HG03095 (cell line): ENCODE measurements around the gene OLFML2B.

Experiments used
- ATAC-seq: cut with Tn5 transposase; IDR thresholded peaks from one replicate; pipeline ENCODE4 v1.9.1; 2021; ENCODE audit warnings: moderate library complexity; ENCODE audit not compliant: unreplicated experiment

OLFML2B gene

DNA sequence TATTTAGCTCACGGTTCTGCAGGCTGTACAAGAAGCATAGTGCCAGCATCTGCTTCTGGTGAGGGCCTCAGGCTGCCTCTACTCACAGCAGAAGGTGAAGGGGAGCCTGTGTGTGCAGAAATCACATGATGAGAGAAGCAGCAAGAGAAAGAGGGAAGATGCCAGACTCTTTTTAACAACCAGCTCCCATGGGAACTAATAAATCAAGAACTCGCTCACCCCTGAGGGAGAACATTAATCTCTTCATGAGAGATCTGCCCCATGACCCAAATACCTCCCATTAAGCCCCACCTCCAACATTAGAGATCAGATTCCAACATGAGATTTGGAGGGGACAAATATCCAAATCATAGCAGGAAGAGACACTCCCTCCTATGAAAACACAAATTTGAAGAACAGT is 74.1 kb downstream of the OLFML2B start:
- ATAC-seq: no peak

DNA sequence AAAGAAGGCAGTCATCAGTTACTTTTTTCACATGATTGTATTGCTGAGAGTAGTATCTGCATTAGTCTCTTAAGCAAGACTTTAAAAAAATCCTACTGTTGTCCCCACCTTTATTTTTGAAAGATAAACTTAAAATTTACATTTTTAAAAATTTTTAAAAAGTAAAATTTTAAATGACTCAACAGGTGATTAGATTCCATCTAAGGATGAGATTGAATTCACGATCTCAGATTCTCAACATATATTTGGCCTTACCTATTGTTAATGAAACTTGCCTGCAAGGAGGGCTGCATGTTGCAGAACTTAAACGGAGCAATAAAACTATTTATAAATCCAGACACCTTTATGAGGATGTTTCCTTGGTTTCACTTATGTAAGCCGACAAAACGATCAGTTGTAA is 75.2 kb downstream of the OLFML2B start:
- ATAC-seq: no peak

DNA sequence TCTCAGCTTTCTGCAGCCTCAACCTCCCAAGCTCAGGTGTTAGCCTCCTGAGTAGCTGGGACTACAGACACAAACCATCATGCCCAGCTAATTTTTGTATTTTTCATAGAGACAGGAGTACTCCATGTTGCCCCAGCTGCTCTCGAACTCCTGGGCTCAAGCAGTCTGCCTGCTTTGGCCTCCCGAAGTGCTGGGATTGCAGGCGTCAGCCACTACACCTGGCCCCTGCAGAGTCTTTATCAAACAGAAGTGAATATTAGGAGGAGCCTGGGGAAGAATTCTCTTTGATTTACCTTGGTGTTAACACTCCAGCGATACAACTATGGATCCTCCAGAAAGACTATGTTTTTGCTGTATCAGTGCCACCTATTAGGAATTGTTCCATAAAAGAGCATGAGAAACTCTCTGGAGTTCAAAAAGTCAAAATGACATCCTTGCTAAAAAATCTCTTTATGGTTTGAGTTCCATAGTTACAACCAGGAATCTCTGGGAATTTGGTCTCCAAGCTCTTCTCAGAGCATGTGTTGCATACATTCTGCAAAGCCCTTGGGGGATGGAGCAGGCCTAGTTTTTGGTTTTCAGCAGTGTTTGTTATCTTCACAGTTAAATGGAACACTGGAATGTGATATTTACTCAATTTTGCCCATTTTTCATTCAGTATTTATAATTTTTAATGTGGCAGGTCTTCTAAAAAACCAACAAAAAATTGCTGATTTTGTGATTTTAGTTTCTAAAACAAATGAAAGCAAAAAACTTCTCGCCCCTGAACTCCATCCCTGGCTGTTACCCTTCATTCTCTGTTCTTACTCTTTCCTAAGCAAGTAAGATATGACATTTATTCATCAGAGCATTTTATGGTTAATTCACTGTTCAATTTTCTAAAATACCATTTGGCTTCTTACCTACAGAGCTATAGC is 77.3 kb downstream of the OLFML2B start:
- no peak for ATAC-seq

DNA sequence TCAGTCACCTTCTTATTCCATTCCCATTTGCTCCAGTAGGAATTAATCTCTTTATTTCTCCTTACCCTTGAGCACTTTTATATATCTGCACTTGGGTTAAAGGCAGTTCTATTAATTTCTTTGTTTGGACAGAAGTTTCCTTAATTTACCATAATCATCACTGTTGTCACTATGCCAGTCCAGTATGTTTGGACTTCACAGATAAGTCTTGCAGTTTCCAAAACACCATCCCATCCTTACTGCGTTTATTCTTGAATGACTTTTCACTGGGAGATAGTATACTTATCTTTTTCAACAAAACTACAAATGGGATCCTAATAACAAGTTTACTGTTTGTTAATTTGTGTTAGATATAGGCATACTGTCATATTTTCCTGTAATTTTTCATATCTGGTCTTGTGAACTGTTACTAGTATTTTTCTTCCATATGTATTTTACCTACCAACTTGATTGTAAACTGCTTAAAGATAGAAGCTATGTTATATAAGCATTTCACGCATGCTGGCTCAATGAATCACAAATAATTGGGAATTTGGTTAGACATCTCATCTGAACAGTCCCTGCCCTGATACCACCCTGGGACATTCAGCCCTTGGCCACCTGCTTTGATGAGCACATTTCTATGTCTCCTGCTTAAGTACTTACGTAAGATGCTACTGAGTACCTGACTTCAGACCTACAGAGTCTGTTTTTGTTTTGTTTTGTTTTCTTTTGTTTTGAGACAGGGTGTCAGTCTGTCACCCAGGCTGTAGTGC is 78.2 kb downstream of the OLFML2B start:
- ATAC-seq: no peak

DNA sequence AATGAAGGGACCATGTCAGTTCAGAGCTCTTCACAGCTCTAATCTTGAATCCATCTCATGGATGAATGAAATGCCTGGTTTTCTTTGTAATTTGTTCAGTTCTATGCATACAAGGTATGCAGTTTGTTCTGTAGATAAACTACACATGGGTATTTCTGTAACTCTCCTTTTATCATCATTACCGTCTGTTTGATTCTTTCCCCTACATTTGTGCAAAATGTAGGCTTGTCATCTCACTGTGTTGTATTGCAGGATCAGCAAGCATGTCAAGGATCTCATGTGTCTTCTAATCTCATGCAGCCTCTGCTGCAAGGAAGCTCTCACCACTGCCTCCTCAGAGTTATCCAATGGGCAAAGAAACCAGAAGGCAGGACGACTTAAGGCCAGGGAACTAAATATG is 79.3 kb downstream of the OLFML2B start:
- ATAC-seq: no peak

DNA sequence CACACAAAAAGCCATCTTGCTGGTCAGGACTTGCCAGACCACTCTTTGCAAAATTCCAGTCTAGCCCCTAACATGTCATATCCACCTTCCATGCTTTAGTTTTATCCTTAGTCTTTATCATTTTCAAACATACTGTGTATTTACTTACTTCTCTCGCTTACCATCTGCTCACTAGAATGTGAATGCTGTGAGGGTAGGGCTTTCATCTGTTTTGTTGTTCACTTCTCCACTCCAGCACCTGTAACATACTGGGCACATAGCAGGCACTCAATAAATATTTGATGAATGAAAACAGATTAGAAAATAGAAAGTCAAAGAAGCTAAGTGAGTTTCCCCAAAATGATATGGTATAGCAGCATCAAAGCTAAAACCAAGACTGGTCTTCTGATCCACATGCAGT is 79.9 kb downstream of the OLFML2B start:
- no peak for ATAC-seq

DNA sequence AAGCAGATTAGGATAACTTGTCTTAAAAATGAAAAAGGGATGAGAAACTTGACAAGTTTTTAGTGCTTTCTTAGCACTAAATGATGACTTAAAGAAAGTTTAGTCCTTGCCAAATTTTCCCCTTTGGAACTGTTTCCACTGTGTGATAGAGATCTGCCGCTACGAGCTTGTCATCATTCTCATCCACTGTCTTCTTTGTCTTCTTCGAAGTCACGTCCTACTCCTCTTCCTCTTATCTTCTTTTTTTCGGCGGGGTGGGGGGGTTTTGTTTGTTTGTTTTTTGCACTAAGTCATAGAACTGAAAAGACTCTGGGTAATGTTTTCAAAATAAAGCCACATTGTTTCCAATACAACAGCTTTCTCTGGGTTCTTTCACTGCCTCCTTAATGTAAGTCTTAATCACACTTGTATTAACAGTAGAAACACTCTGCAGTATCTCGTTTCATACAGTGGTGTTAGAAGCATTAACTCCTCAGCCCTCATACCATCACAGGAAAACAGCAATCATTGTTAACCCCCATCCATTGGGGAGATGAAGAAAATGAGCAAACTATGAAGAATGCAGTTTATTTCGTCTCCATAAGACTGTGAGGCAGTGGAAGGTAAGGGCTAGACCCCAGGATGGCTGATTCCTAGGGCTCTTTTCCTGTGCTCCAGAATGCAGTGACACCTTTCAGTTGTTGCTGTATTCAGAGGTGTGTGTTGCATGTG is 81.8 kb downstream of the OLFML2B start:
- no peak for ATAC-seq

DNA sequence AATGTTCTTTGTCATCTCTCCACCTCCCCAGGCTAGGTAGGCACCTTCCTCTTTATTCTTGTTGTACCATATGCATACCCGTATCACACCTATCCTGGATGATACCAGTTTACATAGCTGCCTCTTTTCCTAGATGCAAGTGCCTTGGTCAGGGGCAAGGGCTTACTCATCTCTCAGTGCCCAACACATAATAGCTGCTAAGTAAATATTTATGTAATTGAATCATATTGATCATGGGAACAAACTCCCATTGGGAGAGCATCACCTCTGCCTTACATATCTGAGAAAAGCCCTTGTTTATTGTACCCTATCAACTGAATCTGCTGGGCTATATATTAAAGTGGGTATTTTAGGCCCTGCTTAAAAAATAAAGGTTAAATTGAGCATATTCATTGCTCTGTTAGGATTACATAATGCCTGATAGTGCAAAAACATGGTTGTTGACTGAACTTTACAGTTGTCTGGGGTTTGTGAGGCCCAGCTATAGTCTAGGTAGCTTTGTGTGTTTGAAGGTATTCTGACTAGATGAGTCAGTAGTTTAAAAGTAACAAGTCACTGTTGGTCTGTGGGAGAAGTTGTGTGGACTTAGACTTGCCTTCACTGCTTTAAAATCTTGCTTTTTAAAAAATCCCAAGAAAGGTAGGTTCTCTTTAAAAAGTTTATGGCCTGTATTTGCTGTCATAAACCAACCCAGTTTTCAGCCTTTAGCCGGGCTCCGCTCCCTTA is 82.6 kb downstream of the OLFML2B start:
- no peak for ATAC-seq

DNA sequence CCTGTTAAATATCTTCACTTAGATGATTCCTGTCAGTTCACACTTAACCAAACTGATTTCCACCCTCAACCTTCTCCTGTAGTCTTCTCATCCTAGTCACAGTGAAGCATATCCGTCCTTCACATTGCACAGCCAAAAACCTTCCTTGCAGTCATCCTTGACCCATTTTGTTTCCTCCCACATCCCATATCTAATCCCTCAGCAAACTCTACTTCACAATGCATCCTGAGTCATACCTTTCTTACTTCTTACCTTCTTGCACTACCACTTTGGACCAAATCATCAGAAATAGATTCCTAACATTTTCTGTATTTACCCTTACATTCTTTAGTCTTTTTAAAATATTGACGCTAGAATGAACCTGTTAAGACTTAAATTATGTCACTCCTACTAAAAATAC is 86.9 kb downstream of the OLFML2B start:
- ATAC-seq: no peak

DNA sequence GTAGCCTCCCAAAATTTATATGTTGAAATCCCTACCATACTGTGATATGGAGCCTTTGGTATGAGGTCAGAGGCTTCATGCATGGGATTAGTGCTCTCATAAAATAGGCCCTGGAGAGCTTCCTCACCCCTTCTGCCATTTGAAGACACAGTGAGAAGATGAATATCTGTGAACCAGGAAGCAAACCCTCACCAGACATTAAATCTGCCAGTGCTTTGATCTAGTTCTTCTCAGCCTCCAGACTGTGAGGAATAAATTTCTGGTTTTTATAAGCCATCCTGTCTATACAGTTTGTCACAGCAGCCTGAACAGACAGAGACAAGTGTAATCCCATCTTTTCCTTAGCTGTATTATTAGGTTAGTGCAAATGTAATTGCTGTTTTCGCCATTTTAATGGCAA is 88.4 kb downstream of the OLFML2B start:
- no peak for ATAC-seq

DNA sequence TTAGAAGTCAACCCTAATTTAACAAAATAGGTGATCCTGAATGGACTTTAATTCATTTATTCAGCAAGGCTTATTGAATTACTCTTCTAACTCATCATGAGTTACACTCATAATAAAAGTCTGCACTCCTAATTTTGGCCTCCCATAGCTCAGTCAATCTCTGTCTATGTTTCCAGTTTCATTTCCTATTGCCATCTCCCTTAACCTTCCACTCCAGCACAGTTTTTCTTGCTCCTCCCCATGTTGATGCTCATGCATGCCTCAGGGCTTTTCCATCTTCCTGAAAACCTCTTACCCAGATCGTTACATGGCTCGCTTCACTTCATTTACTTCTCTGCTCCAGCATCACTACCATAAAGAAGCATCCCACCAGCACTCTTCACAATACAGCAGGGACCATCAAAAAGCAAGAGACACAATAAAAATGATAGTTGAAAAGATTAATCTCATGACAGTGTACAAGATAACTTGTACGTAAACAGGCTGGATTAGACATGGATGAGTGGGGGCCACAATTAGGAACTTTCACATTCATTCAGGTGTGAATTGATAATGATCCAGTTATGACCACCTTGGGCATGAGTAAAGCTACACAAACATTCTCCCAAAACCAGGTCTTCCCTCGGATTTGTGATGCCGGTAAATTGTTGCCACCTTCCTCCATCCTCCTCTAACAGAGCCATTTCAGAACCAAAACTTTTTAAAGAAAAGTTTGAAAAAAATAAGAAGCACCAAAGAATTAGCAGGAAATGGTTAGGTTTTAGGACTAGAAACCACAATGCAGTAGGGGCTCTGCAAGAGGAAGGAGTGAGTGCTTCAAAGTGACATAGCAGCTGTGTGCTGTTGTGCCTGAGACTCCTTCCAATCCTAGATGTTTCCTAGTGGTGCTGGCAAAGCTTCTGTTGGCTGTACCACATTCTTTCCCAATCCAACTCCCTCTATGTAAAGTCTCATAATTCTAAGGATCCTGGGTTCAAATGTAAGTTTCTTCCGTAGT is 89.8 kb downstream of the OLFML2B start:
- ATAC-seq: no peak
